Body of pancreas (tissue), 4 donors: ENCODE data around the gene PEX6. TPM values are rescaled to one million over a fixed set of nuclear protein-coding genes. Genes with fewer than 3 reads are reported as not detected.

Source experiments
- ATAC-seq: fragments of 150-250 bp; one replicate; pipeline ENCODE4 v1.9.1; 2016
- DNase-seq, 4 donors: peaks; one replicate each; pipeline ENCODE4 v3.0.0-alpha.2; 2019
- H3K27ac ChIP-seq, 4 donors: fragments of 200-600 bp; sonication (generic); 1 replicate in 3 of 4; 2 replicates in 1 of 4; pipeline versions ENCODE4 v1.5.1 to v1.6.1; 2016 to 2019; ENCODE audit warnings: mild to moderate bottlenecking in 1 of 4, mixed read lengths in 1 of 4, moderate library complexity in 1 of 4
- H3K27me3 ChIP-seq, 2 donors: fragments of 200-600 bp; sonication (generic); one replicate each; pipeline ENCODE4 v1.6.0; 2016; ENCODE audit warnings: mild to moderate bottlenecking in 1 of 2
- H3K36me3 ChIP-seq, 2 donors: fragments of 200-600 bp; sonication (generic); replicated peaks in 1 of 2; 2 replicates each; pipeline ENCODE4 v1.5.1; 2016; ENCODE audit warnings: low read depth in 2 of 2; ENCODE audit not compliant: insufficient read depth in 1 of 2
- H3K4me1 ChIP-seq: fragments of 200-600 bp; sonication (generic); one replicate; pipeline ENCODE4 v1.6.0; 2016
- H3K4me3 ChIP-seq, 2 donors: fragments of 200-600 bp; sonication (generic); 1 replicate in 1 of 2; 2 replicates in 1 of 2; pipeline ENCODE4 v1.5.1; 2016 to 2019
- H3K9me3 ChIP-seq, 3 donors: fragments of 200-600 bp; sonication (generic); 1 replicate in 2 of 3; 2 replicates in 1 of 3; pipeline ENCODE4 v1.5.1; 2016
- POLR2A ChIP-seq, 3 donors: fragments of 450-650 bp; IDR thresholded peaks; one replicate each; pipeline ENCODE4 v1.6.1; 2016; ENCODE audit warnings: antibody characterized with exemption in 3 of 3, mild to moderate bottlenecking in 2 of 3
- WGBS, 2 donors: methylation state at CpG; one replicate each; pipeline ENCODE4 v1.1.5; 2017; 5-methylcytosine and 5-hydroxymethylcytosine counted together
- intact Hi-C: fragments of 100-400 bp; cut with DNase I; formaldehyde crosslinking; loops from one replicate; pipeline ENCODE4 v1.15.1; 2023
- total RNA-seq, 2 donors: library from RNA; depleted of rRNA; stranded (reverse); fragments of >200 nt; gene quantifications; one replicate each; pipeline ENCODE4 v1.1.0, GENCODE V29; 2016
- TF ChIP-seq, protein P1 (sequence below), 7 experiments: fragments of 450-650 bp in 4 of 7; fragments of 200-600 bp in 3 of 7; sonication (generic) in 3 of 7; IDR thresholded peaks; one replicate each; pipeline ENCODE4 v1.5.1; 2016 to 2019; ENCODE audit warnings: antibody characterized with exemption in 7 of 7

PEX6 gene
- total RNA-seq, 2 donors from 2014 or later: 18.1 to 26.2 TPM

DNA sequence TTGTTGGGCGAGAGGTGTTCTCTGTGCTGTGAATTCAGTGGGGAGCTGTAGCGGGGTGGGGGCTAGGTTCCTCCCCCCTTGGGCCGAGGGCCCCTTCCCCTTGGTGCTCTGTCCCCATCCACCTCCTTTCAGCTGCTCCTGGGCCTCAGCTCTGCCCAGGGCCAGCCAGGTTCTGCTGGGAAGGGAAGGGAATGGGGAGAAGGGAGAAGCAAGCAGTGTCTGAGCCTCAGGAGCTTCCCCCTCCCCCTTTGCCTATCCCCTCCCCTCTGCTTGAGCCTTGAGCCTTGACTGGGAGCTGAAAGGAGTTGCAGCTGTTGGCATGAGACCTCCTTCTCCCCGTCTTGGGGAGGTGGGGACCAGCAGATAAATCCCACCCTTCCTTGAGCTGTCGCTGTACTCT is 41.9 kb upstream of the PEX6 start:
- H3K27ac ChIP-seq: peak overlapping the region; percentile 71 to 86 (median 80)
- ATAC-seq (peak; percentile 20), DNase-seq (no peak)
- WGBS, 2 donors: 47 to 50% methylated on average over 5 of the region's 5 CpGs
- TF ChIP-seq POLR2A (IDR thresholded peaks at IDR 0.05): no peak
- TF ChIP-seq, protein P1, sequence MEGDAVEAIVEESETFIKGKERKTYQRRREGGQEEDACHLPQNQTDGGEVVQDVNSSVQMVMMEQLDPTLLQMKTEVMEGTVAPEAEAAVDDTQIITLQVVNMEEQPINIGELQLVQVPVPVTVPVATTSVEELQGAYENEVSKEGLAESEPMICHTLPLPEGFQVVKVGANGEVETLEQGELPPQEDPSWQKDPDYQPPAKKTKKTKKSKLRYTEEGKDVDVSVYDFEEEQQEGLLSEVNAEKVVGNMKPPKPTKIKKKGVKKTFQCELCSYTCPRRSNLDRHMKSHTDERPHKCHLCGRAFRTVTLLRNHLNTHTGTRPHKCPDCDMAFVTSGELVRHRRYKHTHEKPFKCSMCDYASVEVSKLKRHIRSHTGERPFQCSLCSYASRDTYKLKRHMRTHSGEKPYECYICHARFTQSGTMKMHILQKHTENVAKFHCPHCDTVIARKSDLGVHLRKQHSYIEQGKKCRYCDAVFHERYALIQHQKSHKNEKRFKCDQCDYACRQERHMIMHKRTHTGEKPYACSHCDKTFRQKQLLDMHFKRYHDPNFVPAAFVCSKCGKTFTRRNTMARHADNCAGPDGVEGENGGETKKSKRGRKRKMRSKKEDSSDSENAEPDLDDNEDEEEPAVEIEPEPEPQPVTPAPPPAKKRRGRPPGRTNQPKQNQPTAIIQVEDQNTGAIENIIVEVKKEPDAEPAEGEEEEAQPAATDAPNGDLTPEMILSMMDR (IDR thresholded peaks at IDR 0.05): no peak
- peaks cover 0 to 6% of the 10 kb centered on the region in 2 donors for H3K36me3 ChIP-seq
- H3K4me1 ChIP-seq: peaks cover 52% of the 10 kb centered on the region
- intact Hi-C loops: no loop called here
- H3K4me3 ChIP-seq: peak overlapping the region; percentile 75 to 86
- H3K9me3 ChIP-seq: no peaks in the 10 kb centered on the region
- H3K27me3 ChIP-seq: no peaks in the 10 kb centered on the region

DNA sequence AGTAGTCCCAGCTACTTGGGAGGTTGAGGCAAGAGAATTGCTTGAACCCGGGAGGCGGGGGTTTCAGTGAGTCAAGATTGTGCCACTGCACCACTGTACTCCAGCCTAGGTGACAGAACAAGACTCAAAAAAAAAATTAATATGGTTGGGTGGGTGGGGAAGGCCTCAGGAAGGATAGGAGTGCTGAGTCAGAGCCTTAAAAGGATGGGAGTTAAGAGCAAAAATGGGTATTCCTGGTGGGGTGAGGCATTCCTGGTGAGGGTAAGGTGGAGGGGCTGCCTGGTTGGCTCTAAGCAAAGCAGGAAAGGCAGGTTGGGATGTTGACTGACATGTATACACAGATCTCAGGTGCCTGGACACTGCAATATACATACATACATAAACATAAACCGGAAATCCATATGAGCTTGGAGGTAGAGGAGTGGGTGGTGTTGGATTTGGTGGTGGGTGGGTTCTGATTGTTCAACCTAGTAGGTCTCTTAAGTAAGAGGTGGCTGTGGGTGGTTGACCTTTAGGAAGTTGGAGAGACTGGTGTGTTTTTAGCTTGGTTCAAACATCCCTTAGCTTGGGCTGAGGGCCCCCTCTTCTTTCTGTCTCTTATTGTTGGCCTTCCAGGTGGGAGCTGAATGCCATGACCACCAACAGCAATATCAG is 41.2 kb upstream of the PEX6 start:
- peaks cover 57% of the 10 kb centered on the region for H3K4me1 ChIP-seq
- intact Hi-C loops: no loop called here
- peaks cover 0 to 5% of the 10 kb centered on the region in 2 donors for H3K36me3 ChIP-seq
- H3K27ac ChIP-seq: peak overlapping the region in 3 of 4 donors; percentile 71 to 86 (median 86)
- no peak for ATAC-seq
- WGBS, 2 donors: 91 to 95% methylated on average over 3 of the region's 3 CpGs
- no peak for TF ChIP-seq POLR2A (IDR thresholded peaks at IDR 0.05)
- TF ChIP-seq, protein P1 (IDR thresholded peaks at IDR 0.05): no peak
- DNase-seq: no peak
- H3K4me3 ChIP-seq: no peak overlapping the region
- no peaks in the 10 kb centered on the region for H3K27me3 ChIP-seq
- no peaks in the 10 kb centered on the region for H3K9me3 ChIP-seq

GRCh38 chr6:43019152-43019551 is 40.2 kb upstream of the PEX6 start:
- peaks cover 0 to 2% of the 10 kb centered on the region in 2 donors for H3K36me3 ChIP-seq
- intact Hi-C loops: loop anchor here (5.0 kb wide), 1 partner anchor 38 kb away; the partner anchor contains the start of genes KLC4 and MRPL2
- H3K4me3 ChIP-seq: no peak overlapping the region
- TF ChIP-seq, protein P1 (IDR thresholded peaks at IDR 0.05): no peak
- no peak for TF ChIP-seq POLR2A (IDR thresholded peaks at IDR 0.05)
- no peaks in the 10 kb centered on the region for H3K27me3 ChIP-seq
- 64 to 71% methylated on average over 2 of the region's 2 CpGs for WGBS, 2 donors
- H3K4me1 ChIP-seq: peaks cover 60% of the 10 kb centered on the region
- no peak overlapping the region for H3K27ac ChIP-seq
- ATAC-seq: no peak
- no peak for DNase-seq
- H3K9me3 ChIP-seq: no peaks in the 10 kb centered on the region

GRCh38 chr6:43016943-43017334 is 38.0 kb upstream of the PEX6 start:
- ATAC-seq (no peak), DNase-seq (no peak)
- Histone ChIP-seq H3K4me1 (peaks cover 54% of the 10 kb centered on the region), H3K9me3 (no peaks in the 10 kb centered on the region), H3K27me3 (no peaks in the 10 kb centered on the region), H3K4me3 (no peak overlapping the region), H3K27ac (no peak overlapping the region), H3K36me3 (peaks cover 0 to 2% of the 10 kb centered on the region in 2 donors)
- WGBS, 2 donors: 82 to 93% methylated on average over 8 to 12 of the region's 12 CpGs
- TF ChIP-seq POLR2A (IDR thresholded peaks at IDR 0.05): no peak
- TF ChIP-seq, protein P1 (IDR thresholded peaks at IDR 0.05): no peak
- intact Hi-C loops: loop anchor here (5.0 kb wide), 1 partner anchor 40 kb away; the partner anchor contains the start of genes KLC4 and MRPL2
